GM12873 (cell line): ENCODE results near the gene ZC3H7A.

Experiments
- CTCF ChIP-seq: IDR thresholded peaks from 2 replicates; pipeline ENCODE4 v1.5.1; 2012; ENCODE audit warnings: low read depth, mild to moderate bottlenecking, moderate library complexity, low read length, control low read depth; ENCODE audit not compliant: insufficient read depth; ENCODE audit errors: missing control alignments

The ZC3H7A gene

GRCh38 chr16:11835309-11835708 lies 38.3 kb upstream of the ZC3H7A start:
- TF ChIP-seq CTCF, result no peak

- TF ChIP-seq CTCF, result no peak
Observed at GRCh38 chr16:11833951-11834695, 37.1 kb upstream of the ZC3H7A start.

- no peak for TF ChIP-seq CTCF
Observed at GRCh38 chr16:11828696-11829095, 31.6 kb upstream of the ZC3H7A start.

DNA sequence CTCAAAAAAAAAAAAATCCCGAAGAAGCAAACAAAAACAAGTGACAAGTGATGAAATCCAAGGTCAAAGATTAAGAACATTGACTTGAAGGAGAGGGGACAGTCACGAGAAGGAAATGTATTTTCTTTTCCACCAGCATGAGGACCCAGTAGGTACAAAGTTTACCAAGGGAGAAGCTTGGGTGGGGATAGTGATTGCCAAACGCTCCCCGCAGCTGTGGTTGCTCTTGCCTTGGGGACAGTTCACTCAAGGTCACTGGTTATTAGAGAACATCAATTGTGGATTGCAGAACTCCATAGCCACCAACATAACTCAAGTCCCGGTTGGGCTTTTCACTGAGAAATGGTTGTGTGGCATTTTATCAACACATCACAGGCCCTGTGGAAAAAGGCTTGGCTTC lies 27.3 kb upstream of the ZC3H7A start:
- TF ChIP-seq CTCF, result no peak

DNA sequence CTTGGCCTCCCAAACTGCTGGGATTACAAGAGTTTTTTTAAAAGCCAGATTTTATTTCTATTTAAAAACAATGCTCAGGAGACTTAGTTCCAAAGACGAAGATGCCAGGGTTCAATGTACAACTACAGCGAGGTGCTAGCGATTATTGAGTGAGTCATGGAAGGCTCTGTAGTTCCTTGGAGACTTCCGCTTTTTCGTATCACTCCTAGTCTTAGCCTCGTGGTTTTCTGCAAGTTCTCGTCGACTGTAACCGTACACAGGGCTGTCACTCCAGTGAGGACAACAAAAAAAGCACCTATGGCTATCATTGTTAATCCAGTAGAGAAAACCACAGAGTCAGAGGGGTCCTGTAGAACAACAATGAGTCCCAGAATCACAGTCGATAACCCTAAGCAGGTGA lies 22.7 kb upstream of the ZC3H7A start:
- no peak for TF ChIP-seq CTCF

- no peak for TF ChIP-seq CTCF
Observed at GRCh38 chr16:11816123-11816522, 19.1 kb upstream of the ZC3H7A start.

DNA sequence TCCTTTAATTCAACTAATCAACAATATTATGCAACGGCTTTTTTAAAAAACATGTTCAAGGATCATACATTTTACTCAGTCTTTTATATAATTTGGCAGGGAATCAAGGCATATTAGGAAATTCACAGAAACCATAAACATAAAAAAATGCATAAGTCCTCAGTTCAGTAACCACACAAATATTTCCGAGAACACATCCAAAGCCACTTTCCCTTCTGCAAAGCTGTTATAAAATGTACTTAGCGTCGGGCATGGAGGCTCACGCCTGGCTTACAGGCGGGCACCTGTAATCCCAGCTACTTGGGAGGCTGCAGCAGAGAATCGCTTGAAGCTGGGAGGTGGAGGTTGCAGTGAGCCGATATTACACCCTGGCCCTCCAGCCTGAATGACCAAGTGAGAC lies 9.7 kb upstream of the ZC3H7A start:
- TF ChIP-seq CTCF, result no peak
